ENCODE measurements around the gene PTPRT. TPM values are rescaled to one million over a fixed set of nuclear protein-coding genes. Genes with fewer than 3 reads are reported as not detected.

The PTPRT gene
- total RNA-seq, 1 experiment from 2014 or later, result not detected

GRCh38 chr20:42775037-42775436, 414.7 kb downstream of the PTPRT start:
- RAD21 ChIA-PET (ENCODE audit: low non-redundant PET in 1 of 2, low total read pairs in 2 of 2, uncharacterized antibody in 2 of 2, unreplicated experiment in 2 of 2), result no interaction called here
- intact Hi-C loops (cut with micrococcal nuclease), result no loop called here
- H3K9me3 ChIP-seq (ENCODE audit: control insufficient read depth in 1 of 2, insufficient read depth in 1 of 2, low read depth in 1 of 2, low read length in 2 of 2), result peaks cover 10 to 25% of the 10 kb centered on the region in 2 experiments; a peak in 2 of 4 replicates
- BruUV-seq (replicated peaks), result no TSS peak
- H3K4me3 ChIP-seq (replicated peaks in 1 of 2; ENCODE audit: low read depth in 1 of 2, low read length in 2 of 2), result no peak overlapping the region
- H3K9me2 ChIP-seq (ENCODE audit: insufficient read depth), result no peaks in the 10 kb centered on the region
- H2AFZ ChIP-seq (ENCODE audit: low read depth, low read length, poor library complexity, severe bottlenecking), result no peak overlapping the region
- no peaks in the 10 kb centered on the region for H3K79me2 ChIP-seq (ENCODE audit: insufficient read depth, low read length)
- H3K4me1 ChIP-seq (ENCODE audit: control insufficient read depth in 1 of 2, insufficient read depth in 2 of 2, low read length in 2 of 2), result no peaks in the 10 kb centered on the region
- POLR2A ChIA-PET, result no interaction called here
- CTCF ChIA-PET, result no interaction called here
- H3K4me2 ChIP-seq (ENCODE audit: low read length), result no peak overlapping the region
- H3K27ac ChIP-seq (ENCODE audit: low read depth, low read length), result no peak overlapping the region
- TF ChIP-seq EGR1 (IDR thresholded peaks at IDR 0.05; ENCODE audit: low read depth), result no peak
- no peak for TF ChIP-seq CBX3 (IDR thresholded peaks at IDR 0.05; ENCODE audit: low read depth)
- TF ChIP-seq ZFX (IDR thresholded peaks at IDR 0.05), result no peak
- no peak for TF ChIP-seq FOSL1 (IDR thresholded peaks at IDR 0.05; ENCODE audit: low read depth)
- H3K36me3 ChIP-seq (ENCODE audit: control insufficient read depth in 1 of 2, insufficient read depth in 2 of 2, low read length in 2 of 2), result no peaks in the 10 kb centered on the region
- DNase-seq (ENCODE audit: low read depth, low spot score) (no peak), ATAC-seq (no peak)
- no peaks in the 10 kb centered on the region for H4K20me1 ChIP-seq (ENCODE audit: insufficient read depth)
- H3K9ac ChIP-seq (ENCODE audit: low read length), result no peak overlapping the region
- no peaks in the 10 kb centered on the region for H3K27me3 ChIP-seq (ENCODE audit: insufficient read depth, low read length)

DNA sequence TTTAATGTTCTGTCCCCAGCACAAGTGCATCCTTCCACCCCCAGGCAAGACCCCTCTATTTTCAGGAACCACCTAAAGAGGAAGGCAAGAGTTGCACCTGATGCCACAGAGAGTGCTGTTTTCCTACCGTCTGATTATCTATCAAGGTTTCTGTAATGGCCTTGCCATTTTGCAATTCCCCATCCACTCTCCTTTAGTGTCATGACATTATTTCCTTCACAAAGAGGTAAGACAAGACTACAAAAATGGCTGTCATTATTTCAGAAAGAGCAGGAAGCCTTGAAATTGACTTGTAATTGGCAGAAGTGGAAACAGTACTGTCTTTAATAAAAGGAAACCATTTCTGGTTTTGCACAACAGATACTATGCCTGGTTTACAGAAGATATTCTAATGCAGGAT, 426.7 kb downstream of the PTPRT start:
- Histone ChIP-seq H4K20me1 (ENCODE audit: insufficient read depth) (no peaks in the 10 kb centered on the region), H3K79me2 (ENCODE audit: insufficient read depth, low read length) (no peaks in the 10 kb centered on the region), H3K27ac (ENCODE audit: low read depth, low read length) (no peak overlapping the region), H3K4me3 (replicated peaks in 1 of 2; ENCODE audit: low read depth in 1 of 2, low read length in 2 of 2) (no peak overlapping the region), H3K9ac (ENCODE audit: low read length) (no peak overlapping the region), H3K4me2 (ENCODE audit: low read length) (no peak overlapping the region), H3K36me3 (ENCODE audit: control insufficient read depth in 1 of 2, insufficient read depth in 2 of 2, low read length in 2 of 2) (no peaks in the 10 kb centered on the region), H3K9me3 (ENCODE audit: control insufficient read depth in 1 of 2, insufficient read depth in 1 of 2, low read depth in 1 of 2, low read length in 2 of 2) (peaks cover 14 to 24% of the 10 kb centered on the region in 2 experiments; a peak in 2 of 4 replicates), H3K27me3 (ENCODE audit: insufficient read depth, low read length) (no peaks in the 10 kb centered on the region), H2AFZ (ENCODE audit: low read depth, low read length, poor library complexity, severe bottlenecking) (no peak overlapping the region), H3K4me1 (ENCODE audit: control insufficient read depth in 1 of 2, insufficient read depth in 2 of 2, low read length in 2 of 2) (no peaks in the 10 kb centered on the region), H3K9me2 (ENCODE audit: insufficient read depth) (no peaks in the 10 kb centered on the region)
- intact Hi-C loops (cut with micrococcal nuclease), result no loop called here
- ATAC-seq (no peak), DNase-seq (ENCODE audit: low read depth, low spot score) (no peak)
- ChIA-PET POLR2A (no interaction called here), RAD21 (ENCODE audit: low non-redundant PET in 1 of 2, low total read pairs in 2 of 2, uncharacterized antibody in 2 of 2, unreplicated experiment in 2 of 2) (no interaction called here), CTCF (no interaction called here)
- BruUV-seq (replicated peaks), result no TSS peak
- TF ChIP-seq SRF (IDR thresholded peaks at IDR 0.05; ENCODE audit: low read depth) (no peak), EZH2 (IDR thresholded peaks at IDR 0.05) (no peak), POLR2AphosphoS5 (IDR thresholded peaks at IDR 0.05; ENCODE audit: low read depth, low read length) (no peak), FOSL1 (IDR thresholded peaks at IDR 0.05; ENCODE audit: low read depth) (no peak), ELF1 (IDR thresholded peaks at IDR 0.05; ENCODE audit: borderline replicate concordance, low read depth) (no peak), RAD21 (IDR thresholded peaks at IDR 0.05; ENCODE audit: low read depth) (no peak)
- TF ChIP-seq, protein P1, sequence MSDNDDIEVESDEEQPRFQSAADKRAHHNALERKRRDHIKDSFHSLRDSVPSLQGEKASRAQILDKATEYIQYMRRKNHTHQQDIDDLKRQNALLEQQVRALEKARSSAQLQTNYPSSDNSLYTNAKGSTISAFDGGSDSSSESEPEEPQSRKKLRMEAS (IDR thresholded peaks at IDR 0.05), result no peak

Data from HCT116 (cell line).